Ovary (tissue), 3 donors: ENCODE data around the gene BTN1A1.

Experiments
- CTCF ChIP-seq, 3 donors: fragments of 450-650 bp in 2 of 3; fragments of 200-600 bp in 1 of 3; IDR thresholded peaks; one replicate each; pipeline versions ENCODE4 v1.5.1 to v1.8.0; 2016 to 2022; ENCODE audit warnings: antibody characterized with exemption in 3 of 3, mild to moderate bottlenecking in 1 of 3
- POLR2A ChIP-seq: fragments of 450-650 bp; IDR thresholded peaks from one replicate; pipeline ENCODE4 v1.6.1; 2017; ENCODE audit warnings: antibody characterized with exemption, mild to moderate bottlenecking, moderate library complexity
- donor health status: DM: no; HTN: no; CAD: no.

GRCh38 chr6:26526928-26527327, 26.8 kb downstream of the BTN1A1 start:
- TF ChIP-seq CTCF (IDR thresholded peaks at IDR 0.05), result no peak
- TF ChIP-seq POLR2A, result no peak
